ENCODE data around the gene HTT-AS. TPM values are rescaled to one million over a fixed set of nuclear protein-coding genes. Genes with fewer than 3 reads are reported as not detected.

The HTT-AS gene
- polyA plus RNA-seq, 1 donor from 2014 or later: not detected

DNA sequence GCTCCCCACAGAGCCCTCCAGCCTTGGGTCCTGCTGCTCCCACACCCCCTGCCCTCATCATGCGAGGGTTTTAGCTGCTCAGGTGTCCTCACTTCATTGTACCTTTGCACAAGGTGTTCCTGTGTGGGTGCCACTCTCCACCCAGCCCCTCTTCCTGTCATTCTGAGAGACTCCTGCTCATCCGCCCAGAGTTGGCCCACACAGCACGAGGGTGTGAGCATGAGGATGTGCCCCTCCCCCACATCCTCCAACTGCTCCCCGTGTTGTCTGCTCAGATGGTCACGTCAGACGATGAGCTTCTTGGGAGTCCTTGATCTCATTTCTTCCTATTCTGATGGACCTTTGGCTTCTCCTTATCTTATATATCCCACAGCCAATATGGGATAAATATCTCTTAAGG lies 53.2 kb downstream of the HTT-AS start:
- TF ChIP-seq RAD21 (conservative IDR thresholded peaks at IDR 0.05) (no peak), EP300 (conservative IDR thresholded peaks at IDR 0.05; ENCODE audit: poor library complexity, severe bottlenecking) (no peak), MXI1 (conservative IDR thresholded peaks at IDR 0.05; ENCODE audit: poor library complexity, severe bottlenecking) (no peak), EZH2 (IDR thresholded peaks at IDR 0.05; ENCODE audit: borderline replicate concordance, insufficient read depth, low read length, poor library complexity, severe bottlenecking) (no peak), POLR2AphosphoS5 (IDR thresholded peaks at IDR 0.05) (no peak), TAF1 (IDR thresholded peaks at IDR 0.05; ENCODE audit: low read depth) (no peak), SMC3 (conservative IDR thresholded peaks at IDR 0.05; ENCODE audit: poor library complexity) (no peak)
- TF ChIP-seq, protein P1, sequence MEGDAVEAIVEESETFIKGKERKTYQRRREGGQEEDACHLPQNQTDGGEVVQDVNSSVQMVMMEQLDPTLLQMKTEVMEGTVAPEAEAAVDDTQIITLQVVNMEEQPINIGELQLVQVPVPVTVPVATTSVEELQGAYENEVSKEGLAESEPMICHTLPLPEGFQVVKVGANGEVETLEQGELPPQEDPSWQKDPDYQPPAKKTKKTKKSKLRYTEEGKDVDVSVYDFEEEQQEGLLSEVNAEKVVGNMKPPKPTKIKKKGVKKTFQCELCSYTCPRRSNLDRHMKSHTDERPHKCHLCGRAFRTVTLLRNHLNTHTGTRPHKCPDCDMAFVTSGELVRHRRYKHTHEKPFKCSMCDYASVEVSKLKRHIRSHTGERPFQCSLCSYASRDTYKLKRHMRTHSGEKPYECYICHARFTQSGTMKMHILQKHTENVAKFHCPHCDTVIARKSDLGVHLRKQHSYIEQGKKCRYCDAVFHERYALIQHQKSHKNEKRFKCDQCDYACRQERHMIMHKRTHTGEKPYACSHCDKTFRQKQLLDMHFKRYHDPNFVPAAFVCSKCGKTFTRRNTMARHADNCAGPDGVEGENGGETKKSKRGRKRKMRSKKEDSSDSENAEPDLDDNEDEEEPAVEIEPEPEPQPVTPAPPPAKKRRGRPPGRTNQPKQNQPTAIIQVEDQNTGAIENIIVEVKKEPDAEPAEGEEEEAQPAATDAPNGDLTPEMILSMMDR (IDR thresholded peaks at IDR 0.05; ENCODE audit: poor library complexity, severe bottlenecking): no peak
- TF ChIP-seq, protein P2, sequence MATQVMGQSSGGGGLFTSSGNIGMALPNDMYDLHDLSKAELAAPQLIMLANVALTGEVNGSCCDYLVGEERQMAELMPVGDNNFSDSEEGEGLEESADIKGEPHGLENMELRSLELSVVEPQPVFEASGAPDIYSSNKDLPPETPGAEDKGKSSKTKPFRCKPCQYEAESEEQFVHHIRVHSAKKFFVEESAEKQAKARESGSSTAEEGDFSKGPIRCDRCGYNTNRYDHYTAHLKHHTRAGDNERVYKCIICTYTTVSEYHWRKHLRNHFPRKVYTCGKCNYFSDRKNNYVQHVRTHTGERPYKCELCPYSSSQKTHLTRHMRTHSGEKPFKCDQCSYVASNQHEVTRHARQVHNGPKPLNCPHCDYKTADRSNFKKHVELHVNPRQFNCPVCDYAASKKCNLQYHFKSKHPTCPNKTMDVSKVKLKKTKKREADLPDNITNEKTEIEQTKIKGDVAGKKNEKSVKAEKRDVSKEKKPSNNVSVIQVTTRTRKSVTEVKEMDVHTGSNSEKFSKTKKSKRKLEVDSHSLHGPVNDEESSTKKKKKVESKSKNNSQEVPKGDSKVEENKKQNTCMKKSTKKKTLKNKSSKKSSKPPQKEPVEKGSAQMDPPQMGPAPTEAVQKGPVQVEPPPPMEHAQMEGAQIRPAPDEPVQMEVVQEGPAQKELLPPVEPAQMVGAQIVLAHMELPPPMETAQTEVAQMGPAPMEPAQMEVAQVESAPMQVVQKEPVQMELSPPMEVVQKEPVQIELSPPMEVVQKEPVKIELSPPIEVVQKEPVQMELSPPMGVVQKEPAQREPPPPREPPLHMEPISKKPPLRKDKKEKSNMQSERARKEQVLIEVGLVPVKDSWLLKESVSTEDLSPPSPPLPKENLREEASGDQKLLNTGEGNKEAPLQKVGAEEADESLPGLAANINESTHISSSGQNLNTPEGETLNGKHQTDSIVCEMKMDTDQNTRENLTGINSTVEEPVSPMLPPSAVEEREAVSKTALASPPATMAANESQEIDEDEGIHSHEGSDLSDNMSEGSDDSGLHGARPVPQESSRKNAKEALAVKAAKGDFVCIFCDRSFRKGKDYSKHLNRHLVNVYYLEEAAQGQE (IDR thresholded peaks at IDR 0.05; ENCODE audit: borderline replicate concordance): no peak
- no peak overlapping the region for H2AFZ ChIP-seq (ENCODE audit: low read depth, low read length)
- no peaks in the 10 kb centered on the region for H3F3A ChIP-seq (ENCODE audit: insufficient read depth, low read length, poor library complexity, severe bottlenecking)
- no peak overlapping the region for H3K4me3 ChIP-seq (ENCODE audit: low read length)
- H4K20me1 ChIP-seq (ENCODE audit: insufficient read depth): no peaks in the 10 kb centered on the region
- H3K4me2 ChIP-seq (ENCODE audit: low read length): no peak overlapping the region
- no peak overlapping the region for H3K9ac ChIP-seq (ENCODE audit: low read length)
- H3K27me3 ChIP-seq (ENCODE audit: insufficient read depth, low read depth, low read length): no peaks in the 10 kb centered on the region
- H3K27ac ChIP-seq (ENCODE audit: low read length): no peak overlapping the region
- no peaks in the 10 kb centered on the region for H3K9me2 ChIP-seq (ENCODE audit: insufficient read depth, low read length)
- no peaks in the 10 kb centered on the region for H3K79me2 ChIP-seq (replicated peaks; ENCODE audit: insufficient read depth, low read length)
- no peaks in the 10 kb centered on the region for H3K9me3 ChIP-seq (ENCODE audit: low read length)
- H3K36me3 ChIP-seq (ENCODE audit: insufficient read depth, low read length): no peaks in the 10 kb centered on the region

- no peak overlapping the region for H3K9ac ChIP-seq (ENCODE audit: low read length)
- no peaks in the 10 kb centered on the region for H3K27me3 ChIP-seq (ENCODE audit: insufficient read depth, low read depth, low read length)
- TF ChIP-seq MXI1 (conservative IDR thresholded peaks at IDR 0.05; ENCODE audit: poor library complexity, severe bottlenecking): no peak
- TF ChIP-seq POLR2AphosphoS5 (IDR thresholded peaks at IDR 0.05): no peak
- TF ChIP-seq TAF1 (IDR thresholded peaks at IDR 0.05; ENCODE audit: low read depth): no peak
- no peak for TF ChIP-seq EZH2 (IDR thresholded peaks at IDR 0.05; ENCODE audit: borderline replicate concordance, insufficient read depth, low read length, poor library complexity, severe bottlenecking)
- TF ChIP-seq, protein P1 (IDR thresholded peaks at IDR 0.05; ENCODE audit: poor library complexity, severe bottlenecking): no peak
- TF ChIP-seq SMC3 (conservative IDR thresholded peaks at IDR 0.05; ENCODE audit: poor library complexity): no peak
- TF ChIP-seq, protein P2 (IDR thresholded peaks at IDR 0.05; ENCODE audit: borderline replicate concordance): no peak
- no peak for TF ChIP-seq RAD21 (conservative IDR thresholded peaks at IDR 0.05)
- no peak for TF ChIP-seq EP300 (conservative IDR thresholded peaks at IDR 0.05; ENCODE audit: poor library complexity, severe bottlenecking)
- H3K4me2 ChIP-seq (ENCODE audit: low read length): no peak overlapping the region
- H3K4me3 ChIP-seq (ENCODE audit: low read length): no peak overlapping the region
- H3K79me2 ChIP-seq (replicated peaks; ENCODE audit: insufficient read depth, low read length): no peaks in the 10 kb centered on the region
- H2AFZ ChIP-seq (ENCODE audit: low read depth, low read length): no peak overlapping the region
- H3K27ac ChIP-seq (ENCODE audit: low read length): no peak overlapping the region
- H3K9me3 ChIP-seq (ENCODE audit: low read length): no peaks in the 10 kb centered on the region
- H3K9me2 ChIP-seq (ENCODE audit: insufficient read depth, low read length): no peaks in the 10 kb centered on the region
- no peaks in the 10 kb centered on the region for H3F3A ChIP-seq (ENCODE audit: insufficient read depth, low read length, poor library complexity, severe bottlenecking)
- H4K20me1 ChIP-seq (ENCODE audit: insufficient read depth): no peaks in the 10 kb centered on the region
- H3K36me3 ChIP-seq (ENCODE audit: insufficient read depth, low read length): no peaks in the 10 kb centered on the region
Observed at GRCh38 chr4:3019145-3019846, 55.0 kb downstream of the HTT-AS start.

Data from neural cell (in vitro differentiated cells).